ENCODE results near the gene CCL8.

DNA sequence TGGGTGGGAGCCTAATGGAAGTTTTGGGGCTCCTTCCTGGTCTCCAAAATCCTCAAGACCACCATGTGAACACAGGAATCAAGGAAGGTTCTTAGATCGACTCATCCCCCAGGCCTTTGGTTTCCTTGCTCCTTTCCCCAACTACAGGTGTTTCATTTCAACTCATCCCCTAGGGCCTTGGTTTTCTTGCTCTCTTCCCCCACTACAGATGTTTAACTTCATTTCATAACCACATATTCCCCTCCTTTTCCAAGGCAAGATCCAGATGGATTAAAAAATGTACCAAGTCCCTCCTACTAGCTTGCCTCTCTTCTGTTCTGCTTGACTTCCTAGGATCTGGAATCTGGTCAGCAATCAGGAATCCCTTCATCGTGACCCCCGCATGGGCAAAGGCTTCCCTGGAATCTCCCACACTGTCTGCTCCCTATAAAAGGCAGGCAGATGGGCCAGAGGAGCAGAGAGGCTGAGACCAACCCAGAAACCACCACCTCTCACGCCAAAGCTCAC lies 33.9 kb upstream of the CCL8 start, which contains the start of gene CCL11:
- TF ChIP-seq, protein P1, sequence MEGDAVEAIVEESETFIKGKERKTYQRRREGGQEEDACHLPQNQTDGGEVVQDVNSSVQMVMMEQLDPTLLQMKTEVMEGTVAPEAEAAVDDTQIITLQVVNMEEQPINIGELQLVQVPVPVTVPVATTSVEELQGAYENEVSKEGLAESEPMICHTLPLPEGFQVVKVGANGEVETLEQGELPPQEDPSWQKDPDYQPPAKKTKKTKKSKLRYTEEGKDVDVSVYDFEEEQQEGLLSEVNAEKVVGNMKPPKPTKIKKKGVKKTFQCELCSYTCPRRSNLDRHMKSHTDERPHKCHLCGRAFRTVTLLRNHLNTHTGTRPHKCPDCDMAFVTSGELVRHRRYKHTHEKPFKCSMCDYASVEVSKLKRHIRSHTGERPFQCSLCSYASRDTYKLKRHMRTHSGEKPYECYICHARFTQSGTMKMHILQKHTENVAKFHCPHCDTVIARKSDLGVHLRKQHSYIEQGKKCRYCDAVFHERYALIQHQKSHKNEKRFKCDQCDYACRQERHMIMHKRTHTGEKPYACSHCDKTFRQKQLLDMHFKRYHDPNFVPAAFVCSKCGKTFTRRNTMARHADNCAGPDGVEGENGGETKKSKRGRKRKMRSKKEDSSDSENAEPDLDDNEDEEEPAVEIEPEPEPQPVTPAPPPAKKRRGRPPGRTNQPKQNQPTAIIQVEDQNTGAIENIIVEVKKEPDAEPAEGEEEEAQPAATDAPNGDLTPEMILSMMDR (IDR thresholded peaks at IDR 0.05): no peak
- no peak for TF ChIP-seq SIN3A (IDR thresholded peaks at IDR 0.05; ENCODE audit: borderline replicate concordance, insufficient read depth, low read depth, low read length)
- TF ChIP-seq, protein P2, sequence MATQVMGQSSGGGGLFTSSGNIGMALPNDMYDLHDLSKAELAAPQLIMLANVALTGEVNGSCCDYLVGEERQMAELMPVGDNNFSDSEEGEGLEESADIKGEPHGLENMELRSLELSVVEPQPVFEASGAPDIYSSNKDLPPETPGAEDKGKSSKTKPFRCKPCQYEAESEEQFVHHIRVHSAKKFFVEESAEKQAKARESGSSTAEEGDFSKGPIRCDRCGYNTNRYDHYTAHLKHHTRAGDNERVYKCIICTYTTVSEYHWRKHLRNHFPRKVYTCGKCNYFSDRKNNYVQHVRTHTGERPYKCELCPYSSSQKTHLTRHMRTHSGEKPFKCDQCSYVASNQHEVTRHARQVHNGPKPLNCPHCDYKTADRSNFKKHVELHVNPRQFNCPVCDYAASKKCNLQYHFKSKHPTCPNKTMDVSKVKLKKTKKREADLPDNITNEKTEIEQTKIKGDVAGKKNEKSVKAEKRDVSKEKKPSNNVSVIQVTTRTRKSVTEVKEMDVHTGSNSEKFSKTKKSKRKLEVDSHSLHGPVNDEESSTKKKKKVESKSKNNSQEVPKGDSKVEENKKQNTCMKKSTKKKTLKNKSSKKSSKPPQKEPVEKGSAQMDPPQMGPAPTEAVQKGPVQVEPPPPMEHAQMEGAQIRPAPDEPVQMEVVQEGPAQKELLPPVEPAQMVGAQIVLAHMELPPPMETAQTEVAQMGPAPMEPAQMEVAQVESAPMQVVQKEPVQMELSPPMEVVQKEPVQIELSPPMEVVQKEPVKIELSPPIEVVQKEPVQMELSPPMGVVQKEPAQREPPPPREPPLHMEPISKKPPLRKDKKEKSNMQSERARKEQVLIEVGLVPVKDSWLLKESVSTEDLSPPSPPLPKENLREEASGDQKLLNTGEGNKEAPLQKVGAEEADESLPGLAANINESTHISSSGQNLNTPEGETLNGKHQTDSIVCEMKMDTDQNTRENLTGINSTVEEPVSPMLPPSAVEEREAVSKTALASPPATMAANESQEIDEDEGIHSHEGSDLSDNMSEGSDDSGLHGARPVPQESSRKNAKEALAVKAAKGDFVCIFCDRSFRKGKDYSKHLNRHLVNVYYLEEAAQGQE (IDR thresholded peaks at IDR 0.05; ENCODE audit: insufficient read depth in 1 of 2, low read depth in 2 of 2, low read length in 1 of 2): no peak
